GM12891 (cell line): Measurements from ENCODE around the gene ALCAM.

Source experiments
- PAX5 ChIP-seq: IDR thresholded peaks from 2 replicates; pipeline ENCODE4 v1.6.1; 2011; ENCODE audit warnings: low read length, moderate library complexity, mild to moderate bottlenecking; ENCODE audit not compliant: insufficient read depth, severe bottlenecking
- POLR2A ChIP-seq: IDR thresholded peaks from 2 replicates; pipeline ENCODE4 v1.6.1; 2011; ENCODE audit warnings: low read depth, low read length, control low read depth
- POLR2AphosphoS5 ChIP-seq: IDR thresholded peaks from 2 replicates; pipeline ENCODE4 v1.6.1; 2011; ENCODE audit warnings: low read depth, low read length, control low read depth
- POU2F2 ChIP-seq: IDR thresholded peaks from 2 replicates; pipeline ENCODE4 v1.6.1; 2011; ENCODE audit warnings: low read depth, mild to moderate bottlenecking, control low read depth, low read length, moderate library complexity
- TAF1 ChIP-seq: IDR thresholded peaks from 2 replicates; pipeline ENCODE4 v1.6.1; 2011; ENCODE audit warnings: low read depth, low read length, control low read depth

DNA sequence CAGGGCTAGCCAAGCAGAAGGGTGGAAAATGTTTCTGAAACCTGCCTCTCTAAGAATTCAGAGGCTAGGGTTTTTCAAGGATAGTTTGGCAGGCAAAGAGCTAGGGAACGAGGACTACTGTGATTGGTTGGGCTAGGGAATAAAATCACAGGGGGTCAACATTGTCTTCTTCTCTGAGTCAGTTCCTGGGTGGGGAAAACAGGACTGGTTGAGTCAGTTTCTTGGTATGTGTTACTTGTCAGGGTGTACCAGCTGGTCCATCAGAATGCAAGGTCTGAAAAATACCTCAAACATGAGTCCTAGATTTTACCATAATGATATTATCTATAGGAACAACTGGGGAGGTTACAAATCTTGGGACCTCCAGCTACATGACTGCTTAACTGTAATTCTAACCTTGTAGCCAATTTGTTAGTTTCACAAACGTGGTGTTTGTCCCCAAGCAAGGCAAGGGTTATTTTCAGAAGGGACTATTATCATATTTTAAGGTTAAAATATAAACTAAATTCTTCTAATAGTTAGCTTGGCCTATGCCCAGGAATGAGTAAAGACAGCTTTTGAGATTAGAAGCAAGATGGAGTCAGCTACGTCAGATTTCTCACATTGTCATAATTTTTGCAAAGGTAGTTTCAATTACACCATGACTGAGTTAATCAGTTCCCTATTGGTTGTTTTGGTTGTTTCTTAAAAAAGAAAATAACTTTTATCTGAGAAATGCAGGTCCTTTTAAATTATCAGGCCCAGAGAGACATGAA lies 231.5 kb downstream of the ALCAM start:
- TF ChIP-seq POLR2A (no peak), POLR2AphosphoS5 (no peak), TAF1 (no peak), PAX5 (no peak), POU2F2 (no peak)
